ENCODE data around the gene HAND1.

Gene HAND1

GRCh38 chr5:154478224-154478565 is at the start of gene HAND1:
Gene HAND1 (minus strand): TSS chr5:154478227. CDS start chr5:154478008, 219 bp downstream.
- DNase-seq: no peak

DNA sequence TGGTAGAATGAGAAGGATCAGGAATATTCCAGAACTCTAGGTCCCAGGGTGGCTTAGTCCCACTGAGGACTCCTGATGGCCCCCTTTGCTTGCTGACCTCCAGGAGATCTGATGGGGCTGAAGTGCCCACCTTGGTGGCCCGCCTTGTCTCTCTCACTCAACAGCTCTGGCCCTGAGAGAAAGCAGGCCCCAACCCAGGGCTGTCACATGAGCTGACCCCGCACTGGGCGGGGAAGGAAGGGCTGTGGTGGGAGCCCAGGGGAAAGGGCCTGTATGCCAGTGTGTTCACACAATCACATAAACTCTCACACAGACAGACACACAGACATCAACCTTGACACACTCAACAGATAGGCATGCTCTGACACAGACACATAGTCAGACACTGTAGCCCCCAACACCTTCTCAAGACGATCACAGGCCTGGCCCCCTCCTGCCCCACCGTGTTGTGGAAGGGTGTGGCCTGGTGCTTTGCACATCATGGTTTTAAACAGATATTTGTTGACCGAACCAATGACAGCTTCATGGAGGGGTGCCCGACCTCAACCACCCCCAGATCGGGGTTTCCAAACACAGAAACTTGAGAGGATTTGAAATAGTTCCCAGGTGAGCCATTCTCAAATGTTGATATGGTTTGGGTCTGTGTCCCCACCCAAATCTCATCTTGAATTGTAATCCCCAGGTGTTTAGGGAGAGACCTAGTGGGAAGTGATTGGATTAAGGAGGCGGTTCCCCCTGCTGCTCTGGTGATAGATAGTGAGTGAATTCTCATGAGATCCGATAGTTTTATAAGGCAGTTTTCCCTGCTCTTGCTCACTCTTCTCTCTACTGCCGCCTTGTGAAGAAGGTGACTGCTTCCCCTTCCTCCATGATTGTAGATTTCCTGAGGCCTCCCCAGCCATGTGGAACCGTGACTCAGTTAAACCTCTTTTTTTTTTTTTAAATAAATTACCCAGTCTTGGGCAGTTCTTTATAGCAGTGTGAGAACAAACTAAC is 48.5 kb upstream of the HAND1 start:
- no peak for DNase-seq

DNA sequence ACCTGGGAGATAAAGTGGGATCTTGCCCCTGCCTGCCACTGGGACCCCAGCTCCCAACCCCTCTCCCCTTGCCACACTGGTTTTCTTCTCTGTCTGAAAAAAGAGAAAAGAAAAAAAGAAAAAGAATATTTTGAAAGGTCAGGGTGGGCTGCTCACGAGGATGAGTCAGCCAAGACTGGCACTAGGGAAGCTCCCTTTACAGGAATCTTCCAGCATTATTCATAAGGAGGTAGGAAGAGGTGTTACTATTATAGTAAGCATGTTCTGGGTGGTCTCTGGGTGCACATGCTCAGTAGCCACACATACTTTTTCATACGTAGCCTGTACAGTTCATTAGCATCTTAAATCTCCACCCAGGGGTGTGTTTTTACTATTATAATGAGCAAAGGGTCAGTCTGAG is 46.8 kb upstream of the HAND1 start:
- no peak for DNase-seq

DNA sequence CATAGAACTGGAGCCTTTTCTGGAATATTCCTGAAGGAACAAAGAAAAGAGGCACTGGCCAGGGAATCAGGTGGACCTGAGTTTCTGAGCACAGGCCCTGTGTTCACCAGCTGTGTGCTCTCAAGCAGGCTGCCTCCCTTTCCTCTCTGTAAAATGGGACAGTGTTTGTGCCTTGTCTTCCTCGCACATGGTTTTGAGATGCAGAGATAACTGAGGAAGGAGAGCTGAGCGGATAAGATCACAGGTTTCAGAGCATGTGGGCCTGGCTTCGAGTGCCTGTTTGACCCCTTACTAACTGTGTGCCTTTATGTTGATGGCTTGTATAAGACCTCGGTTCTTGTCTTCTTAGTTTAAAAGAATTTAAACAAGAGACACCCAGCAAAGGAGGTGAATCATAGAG is 46.2 kb upstream of the HAND1 start:
- no peak for DNase-seq

DNA sequence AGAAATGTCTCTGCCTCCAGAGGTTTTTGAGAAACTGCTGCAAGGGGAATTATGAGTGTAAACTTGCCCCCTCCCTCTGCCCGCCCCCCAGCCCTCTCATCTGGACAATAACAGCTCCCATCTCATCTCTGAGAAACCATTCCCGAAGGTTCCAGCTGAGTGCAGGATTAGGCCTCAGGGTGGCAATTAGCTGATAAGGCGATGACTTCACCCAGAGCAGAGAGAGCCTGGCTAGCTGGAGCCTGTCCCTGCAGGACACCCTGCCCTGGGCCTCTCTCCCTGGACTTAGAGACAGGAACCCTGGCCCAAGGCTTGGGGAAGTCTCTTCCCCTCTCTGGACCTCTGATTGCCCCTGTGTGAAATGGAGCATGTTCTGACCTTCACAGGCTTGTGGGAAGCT is 45.7 kb upstream of the HAND1 start:
- no peak for DNase-seq

DNA sequence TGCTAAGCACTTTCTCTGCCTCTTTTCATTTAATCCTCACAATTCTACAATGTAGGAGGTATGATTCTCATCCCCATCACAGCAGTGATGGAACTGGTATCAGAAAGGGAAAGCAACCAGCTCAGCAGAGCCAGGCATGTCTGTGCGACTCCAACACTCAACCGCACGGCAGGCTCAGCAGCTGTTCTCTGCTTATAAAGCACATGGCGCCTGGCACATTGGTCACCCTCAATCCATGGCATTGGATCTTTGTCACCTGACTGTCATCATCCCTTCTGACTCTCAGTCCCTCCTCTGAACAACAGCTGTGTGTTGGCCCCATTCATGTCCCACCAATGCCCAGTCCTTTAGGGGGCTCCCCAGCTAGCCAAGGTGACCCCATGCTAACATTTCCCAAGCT is 45.1 kb upstream of the HAND1 start:
- DNase-seq: no peak

DNA sequence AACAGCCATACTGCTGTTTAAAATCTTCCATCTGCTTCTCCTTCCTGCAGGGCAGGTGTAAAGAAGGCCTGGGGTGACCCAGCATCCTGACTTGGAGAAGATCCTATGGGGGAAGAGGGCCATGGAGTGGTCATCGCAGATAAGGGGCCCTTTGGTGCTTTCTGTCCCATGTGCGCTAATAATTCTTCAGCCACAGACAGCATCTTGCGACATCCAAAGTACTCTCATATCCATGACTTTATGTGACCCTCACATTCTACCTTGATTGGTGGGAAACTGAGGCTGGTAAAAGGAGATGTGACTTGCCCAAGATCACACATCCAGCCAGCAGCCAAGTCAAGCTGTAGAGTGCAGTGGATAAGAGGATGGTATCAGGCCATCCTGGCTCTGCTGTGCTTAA is 44.3 kb upstream of the HAND1 start:
- no peak for DNase-seq

GRCh38 chr5:154521756-154522155 is 43.7 kb upstream of the HAND1 start:
- no peak for DNase-seq

DNA sequence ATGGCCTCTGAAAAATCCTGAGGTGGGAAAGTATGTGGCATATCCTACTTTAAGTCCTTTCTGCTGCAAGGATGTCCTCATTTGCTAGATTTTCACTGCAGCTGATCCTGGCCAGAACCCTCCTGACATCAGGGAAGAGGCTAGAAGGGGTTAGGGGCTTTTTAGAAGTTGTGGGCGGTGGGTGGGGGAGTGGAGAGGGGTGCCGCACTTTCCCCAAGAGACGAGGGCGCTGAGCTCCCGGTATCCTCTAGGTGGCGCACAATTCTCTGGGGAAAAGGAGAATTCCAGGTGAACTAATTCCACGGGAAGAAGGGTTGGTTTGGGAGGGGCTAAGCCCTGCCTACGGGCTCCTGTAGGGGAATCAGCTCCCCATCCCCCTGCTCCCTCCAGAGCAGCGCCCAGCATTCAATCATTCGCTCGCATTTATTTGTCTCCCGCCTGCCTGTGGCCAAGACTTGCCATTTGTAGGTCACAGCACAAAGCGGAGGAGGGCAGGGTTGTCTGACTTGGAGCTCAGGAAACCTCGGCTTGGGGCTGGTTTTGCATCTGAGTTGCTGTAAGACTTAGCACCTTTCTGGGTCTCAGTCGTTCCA is 42.9 kb upstream of the HAND1 start:
- no peak for DNase-seq

GRCh38 chr5:154519359-154519758 is 41.3 kb upstream of the HAND1 start:
- DNase-seq: no peak

- DNase-seq: no peak
Measured at GRCh38 chr5:154518438-154518867, 40.4 kb upstream of the HAND1 start.

DNA sequence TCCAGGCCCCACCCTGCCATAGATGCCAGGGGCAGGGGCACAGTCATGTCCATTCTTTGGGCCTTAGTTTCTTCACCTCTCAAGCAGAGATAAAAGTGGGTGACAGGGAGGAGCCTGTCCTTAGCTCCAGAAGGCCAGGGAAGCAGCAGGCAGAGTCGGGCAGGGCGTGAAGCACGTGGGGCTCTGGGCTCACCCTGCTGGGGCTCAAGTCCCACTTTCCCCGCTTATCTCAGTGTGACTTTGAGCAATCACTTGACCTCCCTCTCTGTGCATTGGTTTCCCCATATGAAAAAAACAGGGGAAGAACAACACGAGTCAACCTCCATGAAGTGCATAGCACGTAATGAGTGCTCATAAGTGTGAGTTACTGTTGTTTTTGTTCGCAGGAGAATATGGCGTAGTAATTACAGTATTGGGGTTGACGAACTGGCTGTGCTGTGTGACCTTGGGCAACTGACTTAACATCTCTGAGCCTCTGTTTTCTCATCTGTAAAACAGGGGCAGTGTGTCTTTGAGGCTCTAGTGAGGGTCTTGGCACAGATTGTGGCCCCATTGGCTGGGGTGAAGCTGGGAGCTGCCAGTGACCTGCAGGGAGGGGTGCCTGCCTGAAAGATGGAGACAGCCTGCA is 39.9 kb upstream of the HAND1 start:
- no peak for DNase-seq

- no peak for DNase-seq
Measured at GRCh38 chr5:154517181-154517580, 39.2 kb upstream of the HAND1 start.

DNA sequence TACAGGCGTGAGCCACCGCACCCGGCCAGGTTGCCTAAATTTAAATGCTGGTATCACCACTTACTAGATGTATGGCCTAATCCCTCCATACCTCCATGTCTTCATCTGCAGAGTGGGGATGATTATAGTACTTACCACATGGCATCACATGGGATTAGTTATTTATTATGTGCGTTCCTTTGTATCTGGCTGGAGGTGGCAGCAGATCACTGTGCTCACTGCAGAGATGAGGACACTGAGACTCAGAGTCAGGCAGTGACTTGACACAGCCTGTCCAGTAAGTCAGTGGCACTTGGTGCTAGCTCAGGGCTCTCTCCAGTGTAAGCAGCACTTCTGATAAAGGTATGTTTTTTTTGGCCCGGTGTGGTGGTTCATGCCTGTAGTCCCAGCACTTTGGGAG is 38.4 kb upstream of the HAND1 start:
- no peak for DNase-seq

GRCh38 chr5:154515488-154515887 is 37.5 kb upstream of the HAND1 start:
- DNase-seq: peak; percentile 32

DNA sequence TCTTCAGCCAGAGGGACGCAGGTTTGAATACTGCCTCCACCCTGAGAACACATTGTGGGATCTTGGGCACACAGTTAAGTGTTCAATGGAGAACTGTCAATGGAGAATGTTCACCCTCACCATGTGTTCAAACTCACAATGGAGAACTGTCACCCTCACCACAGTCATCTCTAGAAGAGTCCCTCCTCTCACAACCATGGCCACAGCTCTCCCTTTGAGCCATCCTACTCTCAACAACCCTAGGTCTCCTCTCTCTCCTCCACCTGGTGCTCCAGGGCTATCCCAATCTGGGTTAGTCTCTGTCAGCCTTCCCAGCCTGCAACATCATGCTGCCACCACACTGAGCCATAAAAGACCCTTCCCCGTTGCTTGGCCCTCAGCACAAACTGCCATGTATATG is 36.3 kb upstream of the HAND1 start:
- DNase-seq: no peak

DNA sequence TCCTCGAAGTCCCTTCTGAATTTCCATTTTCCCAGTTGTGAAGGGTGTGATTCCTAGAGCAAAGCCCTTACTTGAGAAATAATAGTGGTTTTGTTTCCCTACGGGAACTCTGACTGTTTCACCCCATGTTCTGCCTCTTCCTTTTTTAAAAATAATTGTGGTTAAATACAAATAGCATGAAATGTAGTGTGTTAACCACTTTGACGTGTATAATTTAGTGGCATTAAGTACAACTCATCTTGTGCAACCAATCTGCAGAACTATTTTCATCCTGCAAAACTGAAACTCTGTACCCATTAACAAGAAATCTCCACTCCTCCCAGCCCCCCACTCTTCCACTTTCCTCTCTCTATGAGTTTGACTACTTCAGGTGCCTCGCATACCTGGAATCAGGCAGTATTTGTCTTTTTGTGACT is 35.6 kb upstream of the HAND1 start:
- DNase-seq: no peak

DNA sequence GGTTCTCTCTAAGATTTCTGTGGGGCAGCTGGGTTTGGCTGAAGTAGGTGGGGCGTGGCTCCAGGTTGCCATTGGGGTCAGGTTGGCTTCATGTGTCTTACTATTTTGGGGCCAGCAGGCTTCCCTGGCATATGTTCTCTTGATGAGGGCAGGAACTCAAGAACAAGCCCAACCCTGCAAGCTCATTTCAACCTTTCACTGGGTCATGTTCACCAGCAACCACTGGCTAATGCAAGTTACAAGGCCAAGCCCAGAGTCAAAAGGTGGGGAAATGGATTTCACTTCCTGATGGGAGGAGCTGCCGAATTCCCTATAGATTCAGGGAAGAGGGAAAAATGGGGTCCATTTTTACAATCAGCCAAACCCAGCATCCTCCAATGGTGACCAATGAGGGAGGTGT is 34.0 kb upstream of the HAND1 start:
- DNase-seq: no peak

- DNase-seq: no peak
Measured at GRCh38 chr5:154509784-154510555, 31.9 kb upstream of the HAND1 start.

DNA sequence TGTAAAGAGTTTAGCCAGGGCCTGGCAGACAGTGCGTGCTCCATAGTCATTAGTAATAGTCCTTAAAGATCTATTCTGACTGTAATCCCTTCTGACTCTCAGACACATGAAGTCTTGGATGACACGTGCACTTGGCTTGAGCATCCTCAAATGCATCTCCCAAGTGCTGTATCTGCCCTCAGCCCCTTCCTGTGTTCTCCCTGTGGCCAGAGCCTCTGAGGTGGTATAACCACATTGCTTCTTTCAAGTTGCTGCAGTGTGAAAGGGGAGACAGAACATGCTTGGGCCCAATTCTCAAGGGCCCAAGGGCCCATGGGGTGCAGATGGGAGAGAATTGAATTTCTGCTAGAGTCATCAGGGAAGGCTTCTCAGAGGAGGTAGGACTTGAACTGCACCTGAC is 30.1 kb upstream of the HAND1 start:
- DNase-seq: no peak

GRCh38 chr5:154506716-154507080 is 28.7 kb upstream of the HAND1 start:
- no peak for DNase-seq

DNA sequence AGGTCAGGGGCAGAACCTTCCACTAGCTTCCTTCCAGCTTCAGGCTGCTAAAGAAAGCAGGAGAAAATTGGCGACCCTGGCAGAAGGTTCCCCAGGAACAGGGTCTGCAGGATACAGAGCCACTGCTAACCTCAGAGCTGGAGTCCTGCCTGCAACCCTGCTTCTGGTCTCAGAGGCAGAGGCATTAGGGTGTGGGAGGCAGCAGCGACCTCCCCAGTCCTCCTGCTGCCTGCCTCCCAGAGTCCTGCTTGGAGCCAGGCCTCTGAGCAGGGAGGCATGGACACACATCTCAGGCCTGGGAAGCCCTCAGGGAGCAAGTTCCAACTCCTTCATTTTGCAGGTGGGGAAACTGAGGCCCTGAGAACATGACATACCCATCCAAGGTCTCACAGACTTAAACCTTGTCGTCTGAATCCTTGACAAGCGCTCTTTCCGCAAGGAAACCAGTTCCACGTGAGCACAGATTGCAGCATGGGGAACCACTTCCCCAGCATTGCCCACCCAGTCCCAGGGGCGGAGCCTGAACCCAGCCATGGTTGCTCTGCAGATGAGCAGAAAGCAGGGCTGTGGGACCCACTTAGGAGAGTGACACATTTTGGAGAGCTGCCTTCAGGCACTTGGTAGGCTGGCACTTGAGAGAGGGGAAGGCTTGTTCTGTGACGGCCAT is 28.2 kb upstream of the HAND1 start:
- DNase-seq: no peak

GRCh38 chr5:154505567-154505966 is 27.5 kb upstream of the HAND1 start:
- DNase-seq: no peak

Data from stimulated activated CD4-positive, alpha-beta T cell treated with anti-CD3 and anti-CD28 coated beads, Interleukin-1b, Interleukin-23, amount 100 ng/mL, for 48 hours (primary cell).